Heart left ventricle (tissue), 13 donors: ENCODE results near the gene CDKN2D.

ENCODE experiments used
- CTCF ChIP-seq, 12 donors: fragments of 200-600 bp; sonication (generic) in 4 of 12; IDR thresholded peaks; one replicate each; pipeline versions ENCODE4 v1.5.0 to v1.8.0; 2018 to 2022; ENCODE audit warnings: antibody characterized with exemption in 12 of 12, mild to moderate bottlenecking in 5 of 12
- POLR2A ChIP-seq, 2 donors: fragments of 450-650 bp; IDR thresholded peaks; one replicate each; pipeline ENCODE4 v1.6.1; 2017; ENCODE audit warnings: antibody characterized with exemption in 2 of 2, mild to moderate bottlenecking in 2 of 2, moderate library complexity in 2 of 2
- donor health status: ischemic (EF 13 %, LVEDD 7.1; RV severe dilation, severe dysfunction).
- donor health status: DM: no; HTN: yes; CAD: no.
- donor health status: DM: no; HTN: no; CAD: no.
- donor health status: ischemic (EF 25% LVEDD 6.9; RV normal size, moderate dysfunction).
- donor health status: ischemic (EF 25% LVEDD 5.7; RV mildly dilated, moderate dysfunction).
- donor health status: ischemic (EF 35%, LVEDD 5.7; RV mildly dilated, moderate dysfunction).
- donor health status: nonischemic (EF 11% LVEDD 7.7; RV severe dilation, severe dysfunction).
- donor health status: DM: yes; HTN: yes; CAD: no.
- donor health status: PGD.
- donor health status: ischemic (EF 29% LVEDD 5.4; RV normal size, mild dysfunction).
- donor health status: nonischemic (EF 23%, LVEDD 6.1; RV moderate dilation, normal function).

- no peak for TF ChIP-seq CTCF (IDR thresholded peaks at IDR 0.05)
- TF ChIP-seq POLR2A (IDR thresholded peaks at IDR 0.05) = no peak
Observed at GRCh38 chr19:10560154-10560553, 8.6 kb downstream of the CDKN2D start.
